IMR-90 (cell line): ENCODE results near the gene CARS2. TPM values are rescaled to one million over a fixed set of nuclear protein-coding genes. Genes with fewer than 3 reads are reported as not detected.

Source experiments
- ATAC-seq: fragments of 200-7000 bp; cut with Tn5 transposase; 2 replicates; pipeline ENCODE4 v1.9.1; 2020; ENCODE audit warnings: low read depth, mild to moderate bottlenecking, moderate library complexity
- BruUV-seq: library from RNA; stranded (reverse); fragments of 400-500 nt; replicated peaks from 2 replicates; lab custom pipeline; 2021; lab: Mats Ljungman, UMichigan
- CTCF ChIA-PET: fragments of 300-600 bp; formaldehyde crosslinking; extraction: SDS; loops from one replicate; lab custom pipeline; 2021; ENCODE audit warnings: antibody characterized with exemption; lab: Yijun Ruan, JAX
- POLR2A ChIA-PET: fragments of 300-600 bp; sonication (Branson Sonifier 250); formaldehyde crosslinking; loops from one replicate; lab custom pipeline; 2022; ENCODE audit warnings: antibody characterized with exemption; ENCODE audit not compliant: unreplicated experiment; lab: Charles Lee
- DNase-seq: peaks from one replicate; pipeline ENCODE4 v3.0.0; 2013
- H2AFZ ChIP-seq: replicated peaks from 2 replicates; pipeline ENCODE3; 2013; ENCODE audit warnings: low read length, mild to moderate bottlenecking; ENCODE audit not compliant: poor library complexity
- H2AK5ac ChIP-seq: 2 replicates; pipeline ENCODE4 v1.6.1; 2013; ENCODE audit warnings: low read depth, low read length, inconsistent platforms
- H2AK9ac ChIP-seq: replicated peaks from 2 replicates; pipeline ENCODE3; 2013; ENCODE audit warnings: mild to moderate bottlenecking, low read depth, low read length, moderate library complexity; ENCODE audit not compliant: poor library complexity
- H2BK120ac ChIP-seq: 2 replicates; pipeline ENCODE4 v1.6.1; 2013; ENCODE audit warnings: low read depth, low read length, inconsistent platforms
- H2BK15ac ChIP-seq: 3 replicates; pipeline ENCODE4 v1.6.1; 2013; ENCODE audit warnings: low read depth, low read length, inconsistent platforms
- H2BK20ac ChIP-seq: 2 replicates; pipeline ENCODE4 v1.6.1; 2013; ENCODE audit warnings: low read depth, mild to moderate bottlenecking, inconsistent platforms, low read length, moderate library complexity
- H2BK5ac ChIP-seq: 2 replicates; pipeline ENCODE4 v1.6.1; 2013; ENCODE audit warnings: mild to moderate bottlenecking, low read depth, low read length, inconsistent platforms; ENCODE audit not compliant: poor library complexity, severe bottlenecking
- H3K14ac ChIP-seq: replicated peaks from 2 replicates; pipeline ENCODE4 v1.6.1; 2013; ENCODE audit warnings: low read depth, low read length, inconsistent platforms
- H3K18ac ChIP-seq: 2 replicates; pipeline ENCODE4 v1.6.1; 2013; ENCODE audit warnings: low read depth, low read length, control low read depth
- H3K23ac ChIP-seq: 2 replicates; pipeline ENCODE4 v1.6.1; 2013; ENCODE audit warnings: low read depth, low read length, inconsistent platforms
- H3K27ac ChIP-seq: 2 replicates; pipeline ENCODE4 v1.5.1; 2013; ENCODE audit warnings: mild to moderate bottlenecking, control low read depth, low read length; ENCODE audit not compliant: insufficient read depth
- H3K27me3 ChIP-seq: 2 replicates; pipeline ENCODE4 v1.6.1; 2013; ENCODE audit warnings: low read length; ENCODE audit not compliant: control insufficient read depth, insufficient read depth
- H3K36me3 ChIP-seq: 2 replicates; pipeline ENCODE4 v1.6.1; 2013; ENCODE audit warnings: low read length, mixed read lengths; ENCODE audit not compliant: control insufficient read depth, insufficient read depth
- H3K4ac ChIP-seq: 2 replicates; pipeline ENCODE4 v1.6.1; 2013; ENCODE audit warnings: low read depth, low read length, inconsistent platforms
- H3K4me1 ChIP-seq: 2 replicates; pipeline ENCODE4 v1.6.1; 2013; ENCODE audit warnings: low read length, mixed read lengths; ENCODE audit not compliant: control insufficient read depth, insufficient read depth
- H3K4me2 ChIP-seq: 2 replicates; pipeline ENCODE4 v1.6.1; 2013; ENCODE audit warnings: low read depth, mild to moderate bottlenecking, control low read depth, low read length, moderate library complexity
- H3K4me3 ChIP-seq: 2 replicates; pipeline ENCODE4 v1.5.1; 2013; ENCODE audit warnings: low read depth, mild to moderate bottlenecking, control low read depth, low read length, moderate library complexity; ENCODE audit not compliant: insufficient read depth
- H3K56ac ChIP-seq: 2 replicates; pipeline ENCODE4 v1.6.1; 2013; ENCODE audit warnings: low read length, inconsistent platforms; ENCODE audit not compliant: insufficient read depth; ENCODE audit errors: extremely low read depth
- H3K79me1 ChIP-seq, 2 experiments: 2 replicates each; pipeline ENCODE4 v1.6.1; 2013; ENCODE audit warnings: low read length in 2 of 2, inconsistent platforms in 1 of 2, low read depth in 1 of 2
- H3K9ac ChIP-seq: 2 replicates; pipeline ENCODE4 v1.6.1; 2013; ENCODE audit warnings: low read depth, low read length, control low read depth
- H3K9me1 ChIP-seq: 2 replicates; pipeline ENCODE4 v1.6.1; 2013; ENCODE audit warnings: low read length, inconsistent platforms; ENCODE audit not compliant: insufficient read depth
- H3K9me3 ChIP-seq: 2 replicates; pipeline ENCODE4 v1.6.1; 2013; ENCODE audit warnings: low read length; ENCODE audit not compliant: control insufficient read depth, insufficient read depth
- H4K20me1 ChIP-seq: 2 replicates; pipeline ENCODE4 v1.6.1; 2013; ENCODE audit warnings: low read length, inconsistent platforms; ENCODE audit not compliant: insufficient read depth
- H4K5ac ChIP-seq: 2 replicates; pipeline ENCODE4 v1.6.1; 2013; ENCODE audit warnings: mild to moderate bottlenecking, low read depth, low read length, control low read depth
- H4K8ac ChIP-seq, 2 experiments: 2 replicates each; pipeline ENCODE4 v1.6.1; 2013; ENCODE audit warnings: low read depth in 2 of 2, low read length in 2 of 2, control low read depth in 1 of 2, inconsistent platforms in 1 of 2
- H4K91ac ChIP-seq: 2 replicates; pipeline ENCODE4 v1.6.1; 2013; ENCODE audit warnings: low read depth, low read length, inconsistent platforms; ENCODE audit not compliant: insufficient read depth
- CEBPB ChIP-seq: IDR thresholded peaks from 2 replicates; pipeline ENCODE4 v1.6.1; 2012; ENCODE audit warnings: low read depth, low read length, improper control_type of control experiment
- CHD1 ChIP-seq: IDR thresholded peaks from 2 replicates; pipeline ENCODE4 v1.6.1; 2012; ENCODE audit warnings: low read depth, low read length, improper control_type of control experiment
- FOS ChIP-seq: fragments of 150-350 bp; IDR thresholded peaks from 2 replicates; pipeline ENCODE4 v1.6.1; 2016; ENCODE audit warnings: low read depth, low read length
- MAFK ChIP-seq: IDR thresholded peaks from 2 replicates; pipeline ENCODE4 v1.6.1; 2012; ENCODE audit warnings: low read depth, low read length, improper control_type of control experiment
- MAZ ChIP-seq: IDR thresholded peaks from 2 replicates; pipeline ENCODE4 v1.6.1; 2012; ENCODE audit warnings: low read depth, mild to moderate bottlenecking, low read length, improper control_type of control experiment, moderate library complexity, borderline replicate concordance
- MXI1 ChIP-seq: IDR thresholded peaks from 2 replicates; pipeline ENCODE4 v1.6.1; 2012; ENCODE audit warnings: low read depth, mild to moderate bottlenecking, low read length, moderate library complexity, borderline replicate concordance
- NFE2L2 ChIP-seq: fragments of 150-350 bp; IDR thresholded peaks from 2 replicates; pipeline ENCODE4 v1.6.1; 2016; ENCODE audit warnings: low read depth, mild to moderate bottlenecking, low read length
- POLR2A ChIP-seq: IDR thresholded peaks from 2 replicates; pipeline ENCODE4 v1.6.1; 2012; ENCODE audit warnings: mild to moderate bottlenecking, low read depth, low read length
- RAD21 ChIP-seq: IDR thresholded peaks from 2 replicates; pipeline ENCODE4 v1.6.1; 2012; ENCODE audit warnings: low read length, improper control_type of control experiment
- RCOR1 ChIP-seq: IDR thresholded peaks from 2 replicates; pipeline ENCODE4 v1.6.1; 2012; ENCODE audit warnings: mild to moderate bottlenecking, low read length, improper control_type of control experiment; ENCODE audit not compliant: insufficient replicate concordance
- RFX5 ChIP-seq: IDR thresholded peaks from 2 replicates; pipeline ENCODE4 v1.8.0; 2012; ENCODE audit warnings: low read depth, mild to moderate bottlenecking, low read length, moderate library complexity
- SMC3 ChIP-seq: fragments of 150-350 bp; IDR thresholded peaks from 2 replicates; pipeline ENCODE4 v1.6.1; 2016; ENCODE audit warnings: low read depth, mild to moderate bottlenecking, antibody characterized with exemption, low read length, moderate library complexity
- WGBS, 2 experiments: methylation state at CpG; one replicate each; pipeline versions ENCODE4 v1.1.5 to v1.1.7; 2013; ENCODE audit warnings: missing lambda C conversion rate in 2 of 2; ENCODE audit not compliant: insufficient read length in 1 of 2; ENCODE audit errors: extremely low coverage in 2 of 2; 5-methylcytosine and 5-hydroxymethylcytosine counted together
- dilution Hi-C: fragments of 300-500 bp; cut with HindIII; formaldehyde crosslinking; loops from one replicate; pipeline ENCODE4 v1.14.3; 2018; ENCODE audit warnings: low sequenced_read_pairs; ENCODE audit not compliant: unreplicated experiment
- in situ Hi-C: fragments of 300-500 bp; cut with MboI; formaldehyde crosslinking; loops from 3 replicates; pipeline ENCODE4 v1.14.3; 2019; ENCODE audit warnings: low sequenced_read_pairs, inconsistent platforms, mixed read lengths
- intact Hi-C: fragments of 100-400 bp; cut with micrococcal nuclease; formaldehyde crosslinking; loops from 2 replicates; pipeline ENCODE4 v1.10.0; 2022
- polyA plus RNA-seq, 3 experiments: library from polyadenylated mRNA; depleted of rRNA; stranded (reverse); fragments of >200 nt; gene quantifications; 2 replicates each; pipeline ENCODE4 v1.2.3, GENCODE V29; 2012; ENCODE audit warnings: low replicate concordance in 1 of 3
- total RNA-seq: library from RNA; depleted of rRNA; stranded (reverse); fragments of >200 nt; gene quantifications from 2 replicates; pipeline ENCODE4 v1.2.3, GENCODE V29; 2012
- TF ChIP-seq, protein P1 (sequence below): fragments of 150-350 bp; IDR thresholded peaks from 2 replicates; pipeline ENCODE4 v1.6.1; 2017; ENCODE audit warnings: mild to moderate bottlenecking, antibody characterized with exemption, low read length, low read depth
- TF ChIP-seq, protein P2 (sequence below): fragments of 150-350 bp; IDR thresholded peaks from 2 replicates; pipeline ENCODE4 v1.6.1; 2016; ENCODE audit warnings: low read depth, mild to moderate bottlenecking, low read length, moderate library complexity, borderline replicate concordance
- TF ChIP-seq, protein P3 (sequence below): conservative IDR thresholded peaks from 2 replicates; pipeline ENCODE4 v1.5.1; 2012; ENCODE audit warnings: mild to moderate bottlenecking, low read depth, low read length, improper control_type of control experiment

Gene CARS2
- total and polyA plus RNA-seq, 2 of the 4 experiments (the other 2 are of a cell fraction): 76.2 to 76.4 TPM

DNA sequence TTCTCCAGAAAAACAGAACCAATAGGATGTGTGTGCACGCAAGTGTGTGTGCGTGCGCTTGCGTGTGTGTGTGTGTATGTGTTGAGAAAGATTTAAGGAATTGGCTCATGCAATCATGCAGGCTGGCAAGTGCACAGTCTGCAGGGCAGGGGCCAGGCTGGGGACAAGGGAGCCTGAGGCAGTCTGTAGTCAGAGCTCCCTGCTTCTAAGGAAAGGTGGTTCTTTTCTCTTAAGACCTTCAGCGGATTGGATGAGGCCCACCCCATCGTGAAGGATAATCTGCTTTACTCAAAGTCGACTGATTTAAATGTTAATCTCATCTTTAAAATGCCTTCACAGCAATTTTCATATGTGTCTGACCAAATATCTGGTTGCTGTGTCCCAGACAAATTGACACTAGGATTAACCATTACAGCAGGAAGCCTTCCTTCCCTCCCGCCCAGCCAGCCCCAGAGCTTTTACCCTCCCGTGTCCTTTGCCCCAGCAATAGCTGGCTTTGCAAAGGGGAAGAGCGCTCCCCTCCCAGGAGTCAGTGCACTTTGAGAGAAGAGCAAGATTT is 105.6 kb downstream of the CARS2 start:
- dilution Hi-C loops (no loop called here), intact Hi-C loops (no loop called here), in situ Hi-C loops (no loop called here)
- H3K4ac ChIP-seq: no peak overlapping the region
- H3K9ac ChIP-seq: no peak overlapping the region
- H4K8ac ChIP-seq: no peak overlapping the region
- H3K14ac ChIP-seq: no peak overlapping the region
- no peak overlapping the region for H3K27ac ChIP-seq
- no peak overlapping the region for H2BK20ac ChIP-seq
- no peaks in the 10 kb centered on the region for H3K9me1 ChIP-seq
- H3K27me3 ChIP-seq: peaks cover 2% of the 10 kb centered on the region; the same call in 1 of the 2 replicates
- no peak overlapping the region for H2BK120ac ChIP-seq
- ChIA-PET POLR2A (no interaction called here), CTCF (no interaction called here)
- no peak overlapping the region for H3K18ac ChIP-seq
- no peak overlapping the region for H4K91ac ChIP-seq
- no peak overlapping the region for H2AK9ac ChIP-seq
- ATAC-seq: no peak
- no peaks in the 10 kb centered on the region for H3K79me1 ChIP-seq
- H2AK5ac ChIP-seq: no peak overlapping the region
- no peak overlapping the region for H2BK15ac ChIP-seq
- no peak overlapping the region for H3K23ac ChIP-seq
- H3K4me2 ChIP-seq: no peak overlapping the region
- 77% methylated on average over 7 of the region's 10 CpGs; no CpG with 5 or more reads in 1 of the 2 experiments for WGBS, 2 experiments
- no peaks in the 10 kb centered on the region for H3K9me3 ChIP-seq
- H4K5ac ChIP-seq: no peak overlapping the region
- no peaks in the 10 kb centered on the region for H4K20me1 ChIP-seq
- H2BK5ac ChIP-seq: no peak overlapping the region
- TF ChIP-seq POLR2A: no peak
- no peak for TF ChIP-seq MAFK
- no peak for TF ChIP-seq RCOR1
- no peak for TF ChIP-seq NFE2L2
- TF ChIP-seq, protein P1, sequence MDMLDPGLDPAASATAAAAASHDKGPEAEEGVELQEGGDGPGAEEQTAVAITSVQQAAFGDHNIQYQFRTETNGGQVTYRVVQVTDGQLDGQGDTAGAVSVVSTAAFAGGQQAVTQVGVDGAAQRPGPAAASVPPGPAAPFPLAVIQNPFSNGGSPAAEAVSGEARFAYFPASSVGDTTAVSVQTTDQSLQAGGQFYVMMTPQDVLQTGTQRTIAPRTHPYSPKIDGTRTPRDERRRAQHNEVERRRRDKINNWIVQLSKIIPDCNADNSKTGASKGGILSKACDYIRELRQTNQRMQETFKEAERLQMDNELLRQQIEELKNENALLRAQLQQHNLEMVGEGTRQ: no peak
- TF ChIP-seq, protein P2, sequence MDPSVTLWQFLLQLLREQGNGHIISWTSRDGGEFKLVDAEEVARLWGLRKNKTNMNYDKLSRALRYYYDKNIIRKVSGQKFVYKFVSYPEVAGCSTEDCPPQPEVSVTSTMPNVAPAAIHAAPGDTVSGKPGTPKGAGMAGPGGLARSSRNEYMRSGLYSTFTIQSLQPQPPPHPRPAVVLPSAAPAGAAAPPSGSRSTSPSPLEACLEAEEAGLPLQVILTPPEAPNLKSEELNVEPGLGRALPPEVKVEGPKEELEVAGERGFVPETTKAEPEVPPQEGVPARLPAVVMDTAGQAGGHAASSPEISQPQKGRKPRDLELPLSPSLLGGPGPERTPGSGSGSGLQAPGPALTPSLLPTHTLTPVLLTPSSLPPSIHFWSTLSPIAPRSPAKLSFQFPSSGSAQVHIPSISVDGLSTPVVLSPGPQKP: no peak
- no peak for TF ChIP-seq MXI1
- no peak for TF ChIP-seq RFX5
- no peak for TF ChIP-seq MAZ
- TF ChIP-seq CEBPB: no peak
- TF ChIP-seq, protein P3, sequence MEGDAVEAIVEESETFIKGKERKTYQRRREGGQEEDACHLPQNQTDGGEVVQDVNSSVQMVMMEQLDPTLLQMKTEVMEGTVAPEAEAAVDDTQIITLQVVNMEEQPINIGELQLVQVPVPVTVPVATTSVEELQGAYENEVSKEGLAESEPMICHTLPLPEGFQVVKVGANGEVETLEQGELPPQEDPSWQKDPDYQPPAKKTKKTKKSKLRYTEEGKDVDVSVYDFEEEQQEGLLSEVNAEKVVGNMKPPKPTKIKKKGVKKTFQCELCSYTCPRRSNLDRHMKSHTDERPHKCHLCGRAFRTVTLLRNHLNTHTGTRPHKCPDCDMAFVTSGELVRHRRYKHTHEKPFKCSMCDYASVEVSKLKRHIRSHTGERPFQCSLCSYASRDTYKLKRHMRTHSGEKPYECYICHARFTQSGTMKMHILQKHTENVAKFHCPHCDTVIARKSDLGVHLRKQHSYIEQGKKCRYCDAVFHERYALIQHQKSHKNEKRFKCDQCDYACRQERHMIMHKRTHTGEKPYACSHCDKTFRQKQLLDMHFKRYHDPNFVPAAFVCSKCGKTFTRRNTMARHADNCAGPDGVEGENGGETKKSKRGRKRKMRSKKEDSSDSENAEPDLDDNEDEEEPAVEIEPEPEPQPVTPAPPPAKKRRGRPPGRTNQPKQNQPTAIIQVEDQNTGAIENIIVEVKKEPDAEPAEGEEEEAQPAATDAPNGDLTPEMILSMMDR: no peak
- TF ChIP-seq CHD1: no peak
- no peak for TF ChIP-seq SMC3
- no peak for TF ChIP-seq RAD21
- TF ChIP-seq FOS: no peak
- no peak for DNase-seq
- BruUV-seq: no TSS peak
- no peaks in the 10 kb centered on the region for H3K36me3 ChIP-seq
- no peak overlapping the region for H3K4me3 ChIP-seq
- H3K56ac ChIP-seq: no peak overlapping the region
- H2AFZ ChIP-seq: no peak overlapping the region
- H3K4me1 ChIP-seq: no peaks in the 10 kb centered on the region
